Measurements from ENCODE around the gene LGSN.

GRCh38 chr6:63313111-63313510 lies 6.7 kb downstream of the LGSN start:
- TF ChIP-seq CTCF (IDR thresholded peaks at IDR 0.05; ENCODE audit: borderline replicate concordance, extremely low read depth, low read length, poor library complexity, severe bottlenecking) (no peak), EZH2 (IDR thresholded peaks at IDR 0.05; ENCODE audit: borderline replicate concordance, low read depth, low read length, severe bottlenecking) (no peak)
